Measurements from ENCODE around the gene YDJC. TPM values are rescaled to one million over a fixed set of nuclear protein-coding genes. Genes with fewer than 3 reads are reported as not detected.
"Not testable (repeated sequence)": the region's sequence is repeated elsewhere in the genome, so short reads cannot be mapped to it uniquely, and the experiment has no call there.

YDJC gene
- total RNA-seq, 1 experiment from 2014 or later: 57.4 TPM

- DNase-seq (ENCODE audit: low read depth): no peak
These were observed 21.7 kb upstream of the YDJC start for GRCh38 chr22:21651521-21652009.

- DNase-seq (ENCODE audit: low read depth): peak; percentile 13
These were observed 21.1 kb upstream of the YDJC start for GRCh38 chr22:21650823-21651520.

GRCh38 chr22:21650280-21650679, 20.5 kb upstream of the YDJC start:
- no peak for DNase-seq (ENCODE audit: low read depth)

GRCh38 chr22:21646608-21647590, 17.1 kb upstream of the YDJC start:
- peak; percentile 71 for DNase-seq (ENCODE audit: low read depth)

GRCh38 chr22:21645513-21645912, 15.7 kb upstream of the YDJC start:
- DNase-seq (ENCODE audit: low read depth): not testable (repeated sequence)

GRCh38 chr22:21643533-21644357, 13.9 kb upstream of the YDJC start:
- no peak for DNase-seq (ENCODE audit: low read depth)

GRCh38 chr22:21642584-21643448, 13.0 kb upstream of the YDJC start:
- DNase-seq (ENCODE audit: low read depth): peak; percentile 54

GRCh38 chr22:21641789-21642583, 12.2 kb upstream of the YDJC start, which contains the start of gene SDF2L1:
Gene SDF2L1, plus strand, starts transcription at chr22:21642302. Its CDS starts 35 bp downstream, at chr22:21642337.
- peak; percentile 96 for DNase-seq (ENCODE audit: low read depth)

GRCh38 chr22:21641417-21641788, 11.6 kb upstream of the YDJC start:
- peak; percentile 64 for DNase-seq (ENCODE audit: low read depth)

- no peak for DNase-seq (ENCODE audit: low read depth)
These were observed 11.0 kb upstream of the YDJC start for GRCh38 chr22:21640810-21641209.

- DNase-seq (ENCODE audit: low read depth): no peak
These were observed 9.5 kb upstream of the YDJC start for GRCh38 chr22:21639359-21639758.

- DNase-seq (ENCODE audit: low read depth): not testable (repeated sequence)
These were observed 7.6 kb upstream of the YDJC start for GRCh38 chr22:21637450-21637849.

GRCh38 chr22:21636629-21637218, 6.9 kb upstream of the YDJC start:
- no peak for DNase-seq (ENCODE audit: low read depth)

GRCh38 chr22:21635771-21636510, 6.1 kb upstream of the YDJC start:
- DNase-seq (ENCODE audit: low read depth): no peak

GRCh38 chr22:21634844-21635243, 5.0 kb upstream of the YDJC start:
- no peak for DNase-seq (ENCODE audit: low read depth)

- DNase-seq (ENCODE audit: low read depth): no peak
These were observed 4.3 kb upstream of the YDJC start for GRCh38 chr22:21634081-21634480.

GRCh38 chr22:21633481-21633880, 3.7 kb upstream of the YDJC start:
- no peak for DNase-seq (ENCODE audit: low read depth)

GRCh38 chr22:21632931-21633330, 3.1 kb upstream of the YDJC start:
- DNase-seq (ENCODE audit: low read depth): no peak

Measured in M059J (cell line).